Hindlimb muscle (tissue), 1 donor: ENCODE measurements around the gene PAX5. TPM values are rescaled to one million over a fixed set of nuclear protein-coding genes. Genes with fewer than 3 reads are reported as not detected.

Experiments
- DNase-seq: peaks from one replicate; pipeline ENCODE4 v3.0.0-alpha.2; 2013
- polyA plus RNA-seq: library from polyadenylated mRNA; unstranded; fragments of 120-200 nt; gene quantifications from one replicate; pipeline ENCODE4 v1.2.1, GENCODE V29; 2013; ENCODE audit not compliant: insufficient read length

Gene PAX5
- polyA plus RNA-seq, 1 donor, result 0.21 TPM

DNA sequence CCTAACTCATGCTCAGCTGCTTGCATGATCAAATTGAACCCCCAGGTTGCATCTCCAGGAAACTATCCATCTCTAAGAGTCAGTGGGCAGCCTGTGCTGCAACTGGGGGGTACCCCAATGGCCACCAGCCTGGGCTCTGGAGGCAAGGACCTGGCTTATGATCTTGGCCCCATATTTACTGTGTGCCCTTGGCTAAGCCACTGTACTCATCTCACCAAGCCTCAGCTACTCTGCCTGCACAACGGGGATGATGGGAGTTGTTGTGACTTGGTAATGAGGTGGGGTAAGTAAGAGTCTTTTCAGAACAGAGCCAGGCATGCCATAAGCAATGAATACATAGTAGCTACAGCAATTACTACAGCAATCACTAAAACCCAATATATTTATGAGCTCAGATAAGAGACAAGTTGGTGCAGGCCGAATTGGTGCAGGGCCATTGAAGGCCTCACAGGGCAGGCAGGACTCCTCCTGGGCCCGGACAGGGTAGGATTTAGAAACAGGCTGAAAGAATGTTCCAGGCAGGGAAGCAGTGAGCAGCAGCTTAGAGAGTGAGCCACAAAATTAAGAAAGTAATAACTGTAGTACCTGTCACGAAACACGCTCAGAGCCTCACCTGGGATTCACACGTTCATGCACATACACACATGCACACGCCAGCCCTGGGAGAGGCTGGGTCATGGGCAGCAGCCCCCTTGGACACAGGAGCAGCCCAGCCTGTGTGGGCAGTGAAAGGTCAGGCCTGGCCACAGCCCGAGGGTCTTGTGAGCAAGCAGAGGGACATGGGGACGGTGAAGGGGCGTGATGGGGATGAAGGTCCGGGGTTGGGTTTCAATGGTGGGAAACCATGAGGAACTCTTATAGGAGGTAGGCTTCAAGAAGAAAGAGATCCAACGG lies 74.1 kb downstream of the PAX5 start:
- DNase-seq, result no peak

GRCh38 chr9:36956908-36957307 lies 77.2 kb downstream of the PAX5 start:
- DNase-seq, result no peak

DNA sequence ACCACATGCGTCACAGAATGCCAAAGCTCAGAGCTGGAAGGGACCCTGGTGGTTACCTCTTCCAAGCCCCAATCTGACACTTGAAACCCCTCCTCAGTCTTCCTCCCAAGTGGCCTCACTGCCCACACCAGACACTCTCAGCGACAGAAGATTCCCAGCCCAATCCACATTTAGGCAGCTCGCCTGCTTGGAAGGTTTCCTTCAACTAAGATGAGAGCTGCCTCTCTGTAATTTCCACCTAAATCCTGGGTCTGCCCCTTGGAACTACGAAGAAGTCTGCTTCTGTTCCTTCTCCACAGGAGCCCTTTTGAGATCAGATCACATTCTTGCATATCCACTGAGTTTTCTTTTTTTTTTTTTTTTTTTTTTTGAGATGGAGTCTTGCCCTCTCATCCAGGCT lies 83.7 kb downstream of the PAX5 start:
- DNase-seq, result no peak

DNA sequence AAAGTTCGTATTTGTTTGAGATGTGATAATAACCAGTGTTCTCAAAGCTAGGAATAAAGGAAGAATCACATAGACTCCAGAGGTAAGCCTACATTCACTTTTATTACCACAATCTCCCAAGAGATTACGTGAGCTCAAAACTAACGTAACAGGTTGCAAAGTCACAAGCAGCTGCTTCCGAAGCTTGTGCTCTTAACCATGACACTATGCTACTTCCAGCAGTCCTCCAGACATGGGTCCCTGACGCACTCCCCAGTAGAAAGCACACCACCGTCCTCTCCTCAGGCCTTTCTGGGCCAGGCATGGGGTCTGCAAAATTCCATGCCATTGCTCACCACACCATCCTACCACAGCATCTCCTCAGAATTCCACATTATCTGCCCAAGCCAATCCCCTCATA lies 84.6 kb downstream of the PAX5 start:
- DNase-seq, result no peak

GRCh38 chr9:36948051-36948450 lies 86.0 kb downstream of the PAX5 start:
- no peak for DNase-seq

DNA sequence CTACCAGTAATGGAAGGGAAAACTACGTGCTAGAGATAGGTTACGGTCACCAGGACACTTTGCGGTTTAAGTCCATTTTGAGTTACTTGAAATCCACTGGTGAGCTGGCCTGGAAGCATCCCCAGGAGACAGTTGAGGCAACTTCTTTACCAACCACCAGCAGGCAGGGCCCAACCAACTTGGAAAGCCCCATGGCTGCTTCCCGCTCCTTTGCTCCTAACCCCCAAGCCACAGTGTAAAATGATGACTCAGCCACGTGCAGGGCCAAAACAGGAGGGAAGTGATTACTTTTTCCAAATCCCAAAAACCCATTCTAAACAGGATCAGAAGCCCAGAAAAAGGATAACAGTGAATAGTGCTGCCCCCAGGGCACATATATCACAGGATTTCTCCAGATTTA lies 87.4 kb downstream of the PAX5 start:
- no peak for DNase-seq

DNA sequence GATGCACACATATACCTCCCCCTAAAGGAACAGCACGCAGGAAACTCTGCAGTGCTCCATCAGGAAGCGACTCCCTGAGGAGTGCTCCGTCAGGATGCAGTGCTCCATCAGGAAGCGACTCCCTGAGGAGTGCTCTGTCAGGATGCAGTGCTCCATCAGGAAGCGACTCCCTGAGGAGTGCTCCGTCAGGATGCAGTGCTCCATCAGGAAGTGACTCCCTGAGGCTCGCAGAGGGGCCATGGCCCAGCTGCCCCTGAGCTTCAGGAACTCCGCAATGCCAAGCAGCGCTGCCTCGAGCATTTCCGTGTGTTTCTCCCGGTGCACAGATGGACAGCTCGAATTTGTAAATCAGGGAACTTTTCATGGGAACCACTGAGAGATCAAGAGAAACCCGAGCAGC lies 88.1 kb downstream of the PAX5 start:
- DNase-seq, result no peak

- no peak for DNase-seq
Measured at GRCh38 chr9:36942891-36943290, 91.2 kb downstream of the PAX5 start.

DNA sequence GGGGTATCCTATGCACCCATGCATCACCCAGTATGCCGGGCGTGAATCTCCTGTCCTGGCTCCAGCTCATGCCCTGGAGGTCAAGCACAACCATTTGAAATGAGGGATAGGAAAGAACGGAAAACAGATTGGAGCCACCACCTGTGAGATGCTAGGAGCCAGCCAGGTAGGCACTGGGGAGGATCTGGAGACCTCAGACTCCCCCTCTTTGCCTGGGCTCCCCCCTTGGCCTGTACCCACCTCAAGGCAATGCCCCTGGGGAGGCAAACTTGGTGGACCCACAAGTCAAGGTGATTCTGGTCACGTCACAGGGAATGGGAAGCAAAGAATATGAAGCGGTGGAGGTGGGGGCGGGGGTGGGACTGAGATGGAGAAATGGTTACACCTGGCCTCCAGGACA lies 92.6 kb downstream of the PAX5 start:
- DNase-seq, result no peak

- DNase-seq, result no peak
Measured at GRCh38 chr9:36940881-36941280, 93.2 kb downstream of the PAX5 start.

GRCh38 chr9:36940500-36940853 lies 93.6 kb downstream of the PAX5 start:
- no peak for DNase-seq

GRCh38 chr9:36939655-36940499 lies 94.2 kb downstream of the PAX5 start:
- DNase-seq, result no peak

GRCh38 chr9:36939214-36939613 lies 94.9 kb downstream of the PAX5 start:
- no peak for DNase-seq

DNA sequence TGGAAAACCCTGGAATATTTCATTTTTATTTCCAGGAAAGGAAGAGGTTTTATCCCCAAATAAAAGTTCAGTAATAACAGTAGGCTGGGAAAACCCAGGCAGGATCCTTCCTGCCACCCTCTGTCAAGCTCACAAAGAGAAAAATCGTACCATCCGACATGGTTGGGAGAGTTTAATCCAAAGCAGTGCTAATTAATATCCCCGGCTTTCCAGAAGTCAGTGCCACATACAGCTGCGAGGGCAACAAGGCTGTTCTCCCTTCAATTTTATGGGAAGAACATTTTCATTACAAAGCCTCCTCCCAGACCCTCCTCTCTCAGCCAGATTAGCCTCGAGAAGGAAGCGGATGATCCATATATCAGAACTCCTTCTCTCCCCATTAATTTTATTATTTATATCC lies 95.5 kb downstream of the PAX5 start:
- DNase-seq, result no peak

DNA sequence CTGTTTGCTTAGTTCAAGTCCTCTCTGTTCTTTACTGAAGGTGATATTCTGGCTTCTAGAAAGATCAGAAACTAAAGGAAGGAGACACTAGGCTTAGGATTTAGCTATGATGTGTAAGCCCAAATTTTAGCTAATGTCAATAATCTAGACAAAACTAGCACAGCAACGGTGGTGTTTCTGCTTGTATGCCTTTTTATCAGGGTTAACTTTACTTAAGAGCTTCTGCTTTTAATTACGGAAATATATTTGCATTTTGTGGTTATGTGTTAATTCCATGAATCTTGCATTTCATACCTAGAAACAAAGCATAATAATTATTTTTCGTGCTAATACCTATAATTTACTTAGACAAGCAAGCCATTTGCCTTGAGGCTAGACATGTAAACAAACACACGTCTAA lies 96.1 kb downstream of the PAX5 start:
- no peak for DNase-seq

DNA sequence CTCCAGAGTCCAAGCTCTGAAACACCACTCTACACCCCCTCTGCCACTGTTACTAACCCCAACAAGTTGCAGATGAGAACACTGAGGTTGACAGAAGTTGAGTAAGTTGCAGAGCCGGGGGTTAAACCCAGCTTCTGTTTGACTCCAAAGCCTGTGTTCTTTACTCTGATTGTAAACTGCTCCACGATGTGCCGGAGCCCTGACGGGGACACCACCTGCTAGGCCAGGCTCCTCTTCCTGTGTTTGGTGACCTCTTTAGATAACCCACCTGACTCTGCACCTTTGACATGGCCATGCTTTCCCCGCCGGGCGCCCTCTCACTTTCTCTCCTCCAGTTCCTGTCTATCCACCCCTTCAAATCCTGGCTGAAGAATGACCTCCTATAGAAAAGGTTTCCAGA lies 96.7 kb downstream of the PAX5 start:
- no peak for DNase-seq

DNA sequence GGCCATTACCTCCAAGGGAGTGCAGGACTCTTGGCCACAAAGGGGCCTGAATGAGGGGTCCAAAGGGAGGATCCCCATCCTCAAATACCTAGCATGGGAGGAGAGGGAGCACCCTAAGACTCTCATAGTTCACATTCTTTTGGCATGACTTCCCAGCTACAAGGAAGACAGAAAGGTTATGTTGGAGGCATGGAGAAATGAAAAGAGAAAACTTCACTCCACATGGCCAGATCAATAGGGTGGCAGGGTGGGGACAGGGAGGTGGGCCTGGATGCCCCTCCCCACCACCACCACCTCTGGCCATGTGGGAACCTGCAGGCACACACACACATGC lies 97.6 kb downstream of the PAX5 start:
- no peak for DNase-seq

DNA sequence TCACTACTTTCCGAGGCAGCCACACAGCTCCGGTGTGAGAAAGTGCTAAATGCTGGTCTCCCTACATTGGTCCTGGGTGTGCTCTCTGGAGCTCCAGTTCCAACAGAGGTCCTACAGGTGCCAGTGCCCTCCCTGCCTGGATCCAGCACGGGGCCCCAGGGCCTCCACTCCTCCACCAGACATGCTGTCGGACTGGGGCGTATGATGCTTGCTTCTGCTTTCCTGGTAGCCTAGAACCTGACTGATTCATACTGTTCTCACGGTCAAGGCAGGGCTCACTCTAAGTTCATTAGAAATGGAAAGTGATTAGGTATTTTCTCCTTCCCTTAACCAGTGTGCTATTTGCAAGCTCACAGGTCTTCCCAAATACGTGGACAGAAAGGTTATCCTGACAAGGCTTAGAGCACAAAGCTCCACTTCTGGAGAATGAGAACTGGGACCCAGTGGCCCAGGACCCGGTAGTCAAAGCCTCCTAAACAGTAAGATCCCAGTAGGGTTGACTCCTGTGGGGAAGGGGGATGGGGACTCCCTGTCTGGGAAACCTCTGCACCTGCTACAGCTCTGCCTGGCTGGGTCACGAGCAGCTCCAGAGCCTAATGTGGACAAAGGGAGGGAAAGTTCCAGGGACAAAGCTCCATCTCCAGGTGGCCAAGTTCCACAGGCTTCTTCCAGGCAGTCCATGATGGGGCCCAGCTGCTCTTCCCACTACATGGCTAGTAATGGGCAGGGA lies 98.1 kb downstream of the PAX5 start:
- DNase-seq, result no peak

DNA sequence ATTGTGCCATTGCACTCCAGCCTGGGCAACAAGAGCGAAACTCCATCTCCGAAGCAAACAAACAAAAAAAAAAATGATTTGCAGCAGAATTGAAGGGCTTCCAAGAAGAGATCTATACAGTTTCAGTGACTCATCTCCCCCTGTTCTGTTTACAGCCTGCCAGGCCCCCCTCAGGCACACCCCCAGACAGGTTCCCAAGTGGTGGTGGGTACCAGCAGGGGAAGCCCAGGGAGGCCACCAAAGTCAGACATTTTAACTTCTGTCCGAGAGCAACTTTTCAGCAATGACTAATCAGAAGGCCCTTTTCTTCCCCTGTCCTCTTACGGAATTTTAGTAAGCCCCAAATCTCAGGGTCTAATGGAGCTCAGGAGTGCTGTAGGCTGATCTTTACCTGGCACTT lies 98.7 kb downstream of the PAX5 start:
- DNase-seq, result no peak

DNA sequence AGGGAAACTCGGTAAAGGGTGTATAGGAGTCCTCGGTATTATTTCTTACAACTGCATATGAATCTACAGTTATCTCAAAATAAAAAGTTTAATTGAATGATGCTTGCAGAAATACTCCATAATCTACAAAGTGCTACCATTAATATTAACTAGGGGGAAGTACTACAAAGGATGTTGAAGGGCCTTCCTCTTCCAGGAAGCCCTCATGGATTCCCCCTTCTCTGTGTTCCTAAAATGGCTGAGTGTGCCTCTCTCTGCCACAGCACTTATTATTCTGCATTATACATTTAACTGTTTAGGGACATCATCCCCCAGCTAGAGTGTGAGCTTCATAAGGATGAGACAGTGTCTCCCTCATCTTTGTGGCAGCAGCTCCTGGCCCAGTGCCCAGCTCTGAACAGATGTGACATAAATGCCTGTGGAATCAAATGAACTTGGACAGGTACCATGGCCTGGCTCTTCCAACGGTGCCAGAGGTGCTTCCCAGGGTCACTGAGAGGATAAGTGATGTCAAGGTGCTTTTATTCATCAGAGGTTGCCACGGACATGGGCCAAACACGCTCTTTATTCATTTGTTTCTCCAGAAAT lies 99.5 kb downstream of the PAX5 start:
- no peak for DNase-seq

DNA sequence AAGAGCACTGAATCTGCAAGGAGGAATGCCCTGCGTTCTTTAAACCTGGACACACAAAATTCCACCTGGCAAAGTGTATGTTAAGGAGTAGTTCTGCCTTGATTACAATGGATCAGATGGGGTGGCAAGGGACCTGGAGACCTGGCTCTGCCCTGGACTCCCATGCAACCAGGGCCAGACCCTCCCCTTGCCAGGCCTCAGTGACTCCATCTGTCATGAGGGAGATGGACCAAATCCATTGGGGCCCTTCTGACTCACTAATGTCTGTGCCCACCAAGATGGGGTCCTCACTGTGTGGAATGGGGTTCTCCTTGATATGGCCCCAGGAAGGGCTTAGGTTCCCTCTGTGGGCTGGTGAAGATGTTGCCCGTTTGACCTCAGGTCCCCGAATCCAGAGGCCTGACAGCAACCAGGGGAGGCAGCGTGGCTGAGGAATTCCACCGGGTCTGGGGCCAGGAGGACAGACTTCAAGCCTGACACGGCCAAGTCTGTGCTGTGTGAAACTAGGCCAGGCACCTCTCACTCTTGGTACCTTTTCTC lies 100.3 kb downstream of the PAX5 start:
- no peak for DNase-seq

- DNase-seq, result no peak
Measured at GRCh38 chr9:36932198-36932597, 101.9 kb downstream of the PAX5 start.

DNA sequence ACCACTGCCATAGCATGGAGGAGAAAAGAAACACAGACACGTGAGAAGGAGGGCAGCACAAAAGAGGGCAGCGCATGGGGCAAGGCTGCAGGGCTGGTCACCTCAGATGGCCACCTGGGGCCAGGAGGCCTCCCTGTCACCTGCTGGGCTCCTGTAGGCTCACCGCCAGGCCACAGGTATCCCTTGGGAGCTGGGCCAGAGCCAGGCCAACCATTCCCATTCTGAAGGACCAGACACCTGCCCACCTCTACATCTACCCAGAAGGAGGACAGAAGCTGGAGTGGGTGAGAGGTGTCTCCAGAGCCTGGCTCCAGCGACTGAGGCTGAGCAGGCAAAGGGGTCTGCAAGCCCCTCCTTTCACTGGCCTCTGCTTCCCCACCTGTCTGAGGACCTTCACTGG lies 103.1 kb downstream of the PAX5 start:
- no peak for DNase-seq
